ENCODE results near the gene ZGPAT. TPM values are rescaled to one million over a fixed set of nuclear protein-coding genes. Genes with fewer than 3 reads are reported as not detected.

ZGPAT gene
- total and polyA plus RNA-seq, 5 donors, result 14.5 to 29.5 (median 17.6) TPM

GRCh38 chr20:63731410-63731809 is 23.6 kb downstream of the ZGPAT start:
- intact Hi-C loops (cut with DNase I), result loop anchor here in 1 of 4 donors (10.0 kb wide), 1 partner anchor 87 kb away; no protein-coding TSS in a partner anchor
- 81% methylated on average over 5 of the region's 5 CpGs for WGBS
- Histone ChIP-seq H3K27me3 (ENCODE audit: control insufficient read depth, insufficient read depth) (no peaks in the 10 kb centered on the region), H3K4me3 (ENCODE audit: low read length) (no peak overlapping the region), H3K4me1 (ENCODE audit: control insufficient read depth, insufficient read depth, low read length) (no peaks in the 10 kb centered on the region), H3K27ac (ENCODE audit: low read length) (no peak overlapping the region), H3K9me3 (ENCODE audit: control insufficient read depth, low read length) (no peaks in the 10 kb centered on the region)
- no peak for ATAC-seq
- no peak for DNase-seq

GRCh38 chr20:63732118-63733095 is 24.6 kb downstream of the ZGPAT start:
- Histone ChIP-seq H3K4me3 (ENCODE audit: low read length) (no peak overlapping the region), H3K27ac (ENCODE audit: low read length) (no peak overlapping the region), H3K9me3 (ENCODE audit: control insufficient read depth, low read length) (no peaks in the 10 kb centered on the region), H3K27me3 (ENCODE audit: control insufficient read depth, insufficient read depth) (no peaks in the 10 kb centered on the region), H3K4me1 (ENCODE audit: control insufficient read depth, insufficient read depth, low read length) (no peaks in the 10 kb centered on the region)
- intact Hi-C loops (cut with DNase I), result loop anchor here in 1 of 4 donors (10.0 kb wide), 1 partner anchor 88 kb away; no protein-coding TSS in a partner anchor
- ATAC-seq (no peak), DNase-seq (no peak)
- 87% methylated on average over 38 of the region's 38 CpGs for WGBS

- 93% methylated on average over 13 of the region's 13 CpGs for WGBS
- Histone ChIP-seq H3K4me1 (ENCODE audit: control insufficient read depth, insufficient read depth, low read length) (no peaks in the 10 kb centered on the region), H3K4me3 (ENCODE audit: low read length) (no peak overlapping the region)
Measured at GRCh38 chr20:63733117-63733516, 25.3 kb downstream of the ZGPAT start.

GRCh38 chr20:63733579-63734081 is 25.8 kb downstream of the ZGPAT start:
- no peak for DNase-seq

More at GRCh38 chr20:63733117-63733516, 25.3 kb downstream of the ZGPAT start:
- DNase-seq (peak in 1 of 3 donors; percentile 51), ATAC-seq (no peak)
- no peak overlapping the region for H3K27ac ChIP-seq (ENCODE audit: low read length)
- no peaks in the 10 kb centered on the region for H3K9me3 ChIP-seq (ENCODE audit: control insufficient read depth, low read length)
- H3K27me3 ChIP-seq (ENCODE audit: control insufficient read depth, insufficient read depth), result no peaks in the 10 kb centered on the region
- intact Hi-C loops (cut with DNase I), result loop anchor here in 1 of 4 donors (10.0 kb wide), 1 partner anchor 88 kb away; no protein-coding TSS in a partner anchor

GRCh38 chr20:63734111-63734945 is 26.5 kb downstream of the ZGPAT start:
- no peak for DNase-seq
- WGBS, result 91% methylated on average over 25 of the region's 25 CpGs
- no peaks in the 10 kb centered on the region for H3K4me1 ChIP-seq (ENCODE audit: control insufficient read depth, insufficient read depth, low read length)
- intact Hi-C loops (cut with DNase I), result loop anchor here in 1 of 4 donors (10.0 kb wide), 1 partner anchor 90 kb away; no protein-coding TSS in a partner anchor
- no peaks in the 10 kb centered on the region for H3K9me3 ChIP-seq (ENCODE audit: control insufficient read depth, low read length)
- no peak for ATAC-seq
- no peak overlapping the region for H3K27ac ChIP-seq (ENCODE audit: low read length)
- H3K4me3 ChIP-seq (ENCODE audit: low read length), result no peak overlapping the region
- no peaks in the 10 kb centered on the region for H3K27me3 ChIP-seq (ENCODE audit: control insufficient read depth, insufficient read depth)

More at GRCh38 chr20:63733579-63734081, 25.8 kb downstream of the ZGPAT start:
- H3K27me3 ChIP-seq (ENCODE audit: control insufficient read depth, insufficient read depth), result no peaks in the 10 kb centered on the region
- 93% methylated on average over 18 of the region's 18 CpGs for WGBS
- no peaks in the 10 kb centered on the region for H3K9me3 ChIP-seq (ENCODE audit: control insufficient read depth, low read length)
- no peak for ATAC-seq
- no peaks in the 10 kb centered on the region for H3K4me1 ChIP-seq (ENCODE audit: control insufficient read depth, insufficient read depth, low read length)
- H3K27ac ChIP-seq (ENCODE audit: low read length), result no peak overlapping the region
- H3K4me3 ChIP-seq (ENCODE audit: low read length), result no peak overlapping the region
- intact Hi-C loops (cut with DNase I), result loop anchor here in 1 of 4 donors (10.0 kb wide), 1 partner anchor 89 kb away; no protein-coding TSS in a partner anchor

- intact Hi-C loops (cut with DNase I), result loop anchor here in 1 of 4 donors (10.0 kb wide), 1 partner anchor 90 kb away; no protein-coding TSS in a partner anchor
- Histone ChIP-seq H3K4me3 (ENCODE audit: low read length) (no peak overlapping the region), H3K4me1 (ENCODE audit: control insufficient read depth, insufficient read depth, low read length) (no peaks in the 10 kb centered on the region), H3K9me3 (ENCODE audit: control insufficient read depth, low read length) (no peaks in the 10 kb centered on the region), H3K27me3 (ENCODE audit: control insufficient read depth, insufficient read depth) (no peaks in the 10 kb centered on the region), H3K27ac (ENCODE audit: low read length) (no peak overlapping the region)
- ATAC-seq (no peak), DNase-seq (peak in 1 of 3 donors; percentile 55)
- WGBS, result 92% methylated on average over 48 of the region's 48 CpGs
Measured at GRCh38 chr20:63734946-63735858, 27.4 kb downstream of the ZGPAT start.

- DNase-seq (peak in 2 of 3 donors; percentile 70 to 71), ATAC-seq (no peak)
- no peaks in the 10 kb centered on the region for H3K9me3 ChIP-seq (ENCODE audit: control insufficient read depth, low read length)
- H3K4me3 ChIP-seq (ENCODE audit: low read length), result no peak within 1 kb of the TSS
- H3K27ac ChIP-seq (ENCODE audit: low read length), result no peak within 1 kb of the TSS
- WGBS, result 81% methylated on average over 31 of the region's 31 CpGs
- H3K4me1 ChIP-seq (ENCODE audit: control insufficient read depth, insufficient read depth, low read length), result peaks cover under 1% of the 10 kb centered on the region
- intact Hi-C loops (cut with DNase I), result loop anchor here in 1 of 4 donors (10.0 kb wide), 1 partner anchor 91 kb away; no protein-coding TSS in a partner anchor
- H3K27me3 ChIP-seq (ENCODE audit: control insufficient read depth, insufficient read depth), result no peaks in the 10 kb centered on the region
Measured at GRCh38 chr20:63735859-63736718, 28.2 kb downstream of the ZGPAT start, which contains the start of gene LIME1. LIME1 (plus strand) TSS chr20:63736664; CDS start chr20:63737550, 886 bp downstream.

- Histone ChIP-seq H3K9me3 (ENCODE audit: control insufficient read depth, low read length) (no peaks in the 10 kb centered on the region), H3K27ac (ENCODE audit: low read length) (no peak overlapping the region), H3K4me1 (ENCODE audit: control insufficient read depth, insufficient read depth, low read length) (peaks cover 5% of the 10 kb centered on the region), H3K27me3 (ENCODE audit: control insufficient read depth, insufficient read depth) (no peaks in the 10 kb centered on the region), H3K4me3 (ENCODE audit: low read length) (peak overlapping the region; percentile 7)
- 53% methylated on average over 30 of the region's 30 CpGs for WGBS
- DNase-seq, result peak in 2 of 3 donors; percentile 55 to 72
- intact Hi-C loops (cut with DNase I), result loop anchor here in 1 of 4 donors (10.0 kb wide), 1 partner anchor 92 kb away; no protein-coding TSS in a partner anchor
- no peak for ATAC-seq
Measured at GRCh38 chr20:63736893-63737694, 29.3 kb downstream of the ZGPAT start.

Data from right cardiac atrium (tissue), 5 donors.